A673 (cell line): Measurements from ENCODE around the gene ERCC6.

Experiments used
- EZH2 ChIP-seq: fragments of 200-600 bp; sonication (generic); IDR thresholded peaks from 2 replicates; pipeline ENCODE4 v1.6.1; 2017; ENCODE audit warnings: borderline replicate concordance, low read depth, mild to moderate bottlenecking, mixed read lengths, antibody characterized with exemption, low read length; ENCODE audit not compliant: poor library complexity, severe bottlenecking
- TF ChIP-seq, protein P1 (sequence below): fragments of 300-800, 200-600 bp; sonication (generic); conservative IDR thresholded peaks from 2 replicates; pipeline ENCODE4 v1.5.1; 2017; ENCODE audit warnings: low read depth, mild to moderate bottlenecking, antibody characterized with exemption, low read length, moderate library complexity, mixed read lengths

DNA sequence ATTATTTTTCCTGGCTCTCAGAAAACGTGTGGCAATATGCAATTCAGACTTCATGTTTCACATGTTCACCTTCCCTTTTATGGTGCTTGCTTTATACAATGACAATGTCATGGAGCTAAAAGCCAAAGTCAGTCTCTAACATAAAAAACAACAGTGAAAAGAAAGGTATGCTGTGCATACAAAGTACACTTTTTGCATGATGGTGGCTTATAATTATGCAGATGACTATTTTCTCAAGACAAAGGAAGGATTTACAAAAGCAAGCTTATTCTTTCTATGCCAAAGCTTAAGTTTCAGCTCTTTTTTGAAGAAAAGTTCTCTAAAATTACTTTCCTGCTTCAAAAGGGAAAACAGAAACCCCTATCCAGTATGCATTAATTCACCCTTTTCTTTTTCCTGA is 15.6 kb downstream of the ERCC6 start:
- TF ChIP-seq, protein P1, sequence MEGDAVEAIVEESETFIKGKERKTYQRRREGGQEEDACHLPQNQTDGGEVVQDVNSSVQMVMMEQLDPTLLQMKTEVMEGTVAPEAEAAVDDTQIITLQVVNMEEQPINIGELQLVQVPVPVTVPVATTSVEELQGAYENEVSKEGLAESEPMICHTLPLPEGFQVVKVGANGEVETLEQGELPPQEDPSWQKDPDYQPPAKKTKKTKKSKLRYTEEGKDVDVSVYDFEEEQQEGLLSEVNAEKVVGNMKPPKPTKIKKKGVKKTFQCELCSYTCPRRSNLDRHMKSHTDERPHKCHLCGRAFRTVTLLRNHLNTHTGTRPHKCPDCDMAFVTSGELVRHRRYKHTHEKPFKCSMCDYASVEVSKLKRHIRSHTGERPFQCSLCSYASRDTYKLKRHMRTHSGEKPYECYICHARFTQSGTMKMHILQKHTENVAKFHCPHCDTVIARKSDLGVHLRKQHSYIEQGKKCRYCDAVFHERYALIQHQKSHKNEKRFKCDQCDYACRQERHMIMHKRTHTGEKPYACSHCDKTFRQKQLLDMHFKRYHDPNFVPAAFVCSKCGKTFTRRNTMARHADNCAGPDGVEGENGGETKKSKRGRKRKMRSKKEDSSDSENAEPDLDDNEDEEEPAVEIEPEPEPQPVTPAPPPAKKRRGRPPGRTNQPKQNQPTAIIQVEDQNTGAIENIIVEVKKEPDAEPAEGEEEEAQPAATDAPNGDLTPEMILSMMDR, result no peak
- TF ChIP-seq EZH2, result no peak
